Adipose tissue (tissue), 3 donors: ENCODE data around the gene DPPA2. TPM values are rescaled to one million over a fixed set of nuclear protein-coding genes. Genes with fewer than 3 reads are reported as not detected.

Experiments
- H3K27ac ChIP-seq: one replicate; pipeline ENCODE4 v1.5.1; 2013; ENCODE audit warnings: low read depth, low read length
- WGBS, 3 donors: extraction: QIAGEN DNeasy Blood & Tissue Kit; methylation state at CpG; one replicate each; pipeline ENCODE4 v1.1.7; 2013; 5-methylcytosine and 5-hydroxymethylcytosine counted together
- polyA plus RNA-seq, 3 donors: library from polyadenylated mRNA; stranded (reverse); fragments of 200-250 nt; gene quantifications; one replicate each; pipeline ENCODE4 v1.2.3, GENCODE V29; 2013
- donor health status: healthy with polysubstance abuse.
- donor health status: Bipolar disorder and iron deficiency.
- donor health status: healthy.

Gene DPPA2
- polyA plus RNA-seq, 3 donors, result not detected

DNA sequence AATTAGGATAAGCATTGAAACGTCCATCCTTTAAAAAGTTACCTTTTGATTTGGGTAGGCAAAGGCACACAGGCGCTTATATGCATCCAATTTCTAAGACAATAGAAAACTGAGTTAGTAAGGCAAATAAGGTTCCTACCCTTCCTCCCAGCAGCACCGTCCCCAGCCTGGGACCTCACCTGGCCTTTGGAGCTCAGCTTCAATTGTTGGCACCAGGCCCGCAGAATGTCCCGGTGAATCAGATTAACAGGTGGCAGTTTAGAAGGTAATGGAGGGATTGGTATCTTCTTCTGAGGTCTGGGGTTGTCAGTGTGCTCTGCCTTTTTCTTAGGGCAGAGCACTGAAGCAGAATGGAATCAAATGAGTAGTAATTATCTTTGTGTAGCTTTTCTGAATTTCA is 15.4 kb upstream of the DPPA2 start:
- H3K27ac ChIP-seq, result no peak overlapping the region
- WGBS, 3 donors, result 61 to 87% (median 83%) methylated on average over 5 of the region's 5 CpGs

DNA sequence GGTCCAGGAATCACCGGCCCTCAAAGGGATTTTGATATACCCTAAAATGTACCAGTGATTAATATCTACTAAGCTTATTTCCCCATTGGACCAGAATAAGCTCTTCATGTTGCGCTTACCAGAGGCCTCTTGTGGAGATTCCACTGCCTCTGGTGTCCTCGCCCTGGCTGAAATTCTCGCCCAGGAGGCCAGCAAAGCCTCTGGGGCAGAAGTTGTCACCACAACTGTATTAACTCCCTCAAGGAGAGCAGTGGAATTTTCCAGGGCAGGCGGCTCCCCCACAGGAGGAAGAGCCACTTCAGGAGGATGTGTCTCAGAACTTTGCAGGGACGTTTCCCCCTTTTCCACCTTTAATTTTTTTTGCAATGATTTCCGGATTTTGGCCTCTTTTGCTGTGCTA is 14.1 kb upstream of the DPPA2 start:
- 79 to 80% (median 79%) methylated on average over 7 of the region's 7 CpGs for WGBS, 3 donors
- no peak overlapping the region for H3K27ac ChIP-seq

DNA sequence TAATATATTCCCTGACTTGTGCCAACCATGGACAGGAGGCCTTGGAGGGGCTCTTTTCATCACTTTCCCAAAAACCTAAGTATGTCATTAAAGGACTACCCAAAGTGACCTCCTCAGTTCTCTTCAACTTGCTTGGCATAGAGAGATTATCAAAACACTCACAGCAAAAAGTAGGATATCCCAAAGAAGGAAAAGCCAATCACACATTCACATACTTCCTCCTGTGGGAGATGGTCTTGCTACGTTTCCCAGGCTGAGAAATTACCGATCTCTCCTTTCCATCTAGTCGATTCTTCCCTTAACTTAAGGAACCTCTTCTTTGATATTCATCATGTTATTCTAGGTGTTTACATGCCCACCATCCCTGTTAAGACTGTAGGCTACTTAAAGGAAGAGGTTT is 11.9 kb upstream of the DPPA2 start:
- 69 to 76% (median 73%) methylated on average over 3 of the region's 3 CpGs for WGBS, 3 donors
- no peak overlapping the region for H3K27ac ChIP-seq

DNA sequence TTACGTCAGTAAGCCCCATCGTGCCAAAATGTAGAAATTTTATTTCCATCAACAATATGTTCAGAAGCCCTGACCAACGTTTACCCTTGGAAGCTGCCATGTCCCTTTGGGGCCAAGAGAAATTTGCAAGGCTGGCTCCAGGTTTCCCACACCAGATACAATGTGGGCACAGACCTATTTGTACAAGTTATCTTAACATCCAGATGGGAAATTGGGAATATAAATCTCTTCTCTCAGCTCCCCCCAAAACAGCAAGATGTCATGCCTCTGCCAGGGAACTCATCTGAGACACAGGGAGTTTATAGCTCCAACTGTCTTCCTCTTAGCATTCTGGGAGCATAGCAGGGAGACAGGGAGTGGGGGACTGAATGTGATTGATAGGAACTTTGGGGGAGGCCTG is 9.3 kb upstream of the DPPA2 start:
- 62 to 69% (median 67%) methylated on average over 3 of the region's 3 CpGs for WGBS, 3 donors
- no peak overlapping the region for H3K27ac ChIP-seq

DNA sequence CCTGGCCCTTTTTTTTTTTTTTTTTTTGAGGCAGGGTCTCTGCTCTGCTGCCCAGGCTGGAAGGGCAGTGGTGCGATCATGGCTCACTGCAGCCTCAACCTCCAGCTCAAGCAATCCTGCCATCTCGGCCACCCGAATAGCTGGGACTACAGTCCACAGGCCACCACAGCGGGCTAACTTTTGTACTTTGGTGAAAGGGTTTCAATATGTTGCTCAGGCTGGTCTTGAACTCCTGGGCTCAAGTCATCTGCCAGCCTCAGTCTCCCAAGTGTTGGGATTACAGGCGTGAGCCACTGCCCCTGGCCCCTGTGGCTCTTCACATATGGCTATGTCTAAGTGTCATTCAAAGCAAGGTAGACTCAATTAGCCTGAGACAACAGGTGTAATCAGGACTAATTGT is 8.8 kb upstream of the DPPA2 start:
- 77 to 88% (median 83%) methylated on average over 5 of the region's 5 CpGs for WGBS, 3 donors
- H3K27ac ChIP-seq, result no peak overlapping the region

DNA sequence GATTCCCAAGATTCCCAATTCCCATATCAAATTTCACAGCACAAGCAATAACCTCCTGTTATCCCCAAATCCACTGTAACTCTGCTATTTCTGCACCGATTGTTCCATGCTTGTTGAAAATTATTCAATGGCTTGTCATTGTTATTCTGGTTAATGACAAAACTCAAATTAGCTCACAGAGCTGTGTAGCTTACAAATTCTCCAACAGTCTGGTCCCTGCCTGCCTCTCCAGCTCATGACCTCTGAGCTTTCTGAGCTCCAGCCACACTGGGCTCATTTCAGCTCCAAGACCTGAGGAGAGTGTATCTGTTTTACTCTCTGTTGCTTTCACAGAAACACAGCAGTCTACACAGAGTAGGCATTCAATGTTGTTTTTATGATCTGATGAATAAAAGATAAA is 3.3 kb downstream of the DPPA2 start:
- WGBS, 3 donors, result 38 to 78% (median 68%) methylated on average over 1 of the region's 1 CpG
- H3K27ac ChIP-seq, result no peak overlapping the region

DNA sequence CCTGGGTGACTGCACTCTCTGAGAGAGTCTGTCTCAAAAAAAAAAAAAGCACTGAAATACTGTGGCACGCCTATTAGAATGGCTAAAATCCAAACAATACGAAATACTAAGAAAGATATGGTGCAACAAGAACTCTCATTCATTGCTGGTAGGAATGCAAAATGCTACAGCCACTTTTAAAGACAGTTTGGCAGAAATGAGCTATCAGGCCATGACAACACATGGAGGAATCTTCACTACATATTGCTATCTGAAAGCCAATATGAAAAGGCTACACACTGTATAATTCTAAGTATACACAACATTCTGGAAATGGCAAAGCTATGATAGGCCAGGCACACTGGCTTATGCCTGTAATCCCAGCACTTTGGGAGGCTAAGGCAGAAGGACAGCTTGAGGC is 18.8 kb downstream of the DPPA2 start:
- no peak overlapping the region for H3K27ac ChIP-seq
- 65 to 72% (median 70%) methylated on average over 2 of the region's 2 CpGs for WGBS, 3 donors

DNA sequence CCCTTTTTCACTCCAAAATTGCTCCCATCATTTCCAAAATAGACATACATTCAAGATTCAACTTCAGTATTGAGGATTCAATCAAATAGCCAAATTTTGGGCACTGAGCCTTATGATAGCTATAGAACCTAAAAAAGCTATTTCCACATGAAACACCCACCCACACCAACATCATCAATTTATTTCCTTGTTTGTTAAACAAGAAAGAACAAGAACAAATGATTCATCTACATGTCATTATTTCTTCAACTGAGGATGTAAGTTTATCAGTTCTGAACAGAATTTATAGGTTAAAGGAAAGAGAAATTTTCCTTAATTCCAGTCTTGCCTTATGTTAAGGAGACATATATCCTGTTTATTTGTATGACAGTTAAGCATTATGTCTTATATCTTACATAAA is 32.2 kb downstream of the DPPA2 start:
- H3K27ac ChIP-seq, result no peak overlapping the region

DNA sequence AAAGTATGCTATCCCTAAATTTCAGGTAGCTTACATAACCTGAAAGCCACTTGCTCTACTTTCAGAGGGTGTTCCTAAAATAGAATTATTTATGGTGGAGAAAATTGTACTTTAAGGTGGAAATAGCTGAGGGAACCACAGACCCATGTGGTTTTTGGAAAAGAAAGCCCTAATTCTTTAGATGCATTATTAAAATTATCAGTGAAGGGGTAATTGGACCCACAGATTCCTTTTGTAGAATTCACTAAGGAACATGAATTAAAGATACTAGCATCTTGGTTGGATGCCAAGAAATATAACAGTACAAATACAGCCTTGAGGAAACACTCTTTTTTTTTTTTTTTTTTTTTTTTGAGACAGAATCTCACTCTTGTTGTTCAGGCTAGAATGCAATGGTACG is 37.8 kb downstream of the DPPA2 start:
- WGBS, 3 donors, result 69 to 82% (median 79%) methylated on average over 1 of the region's 1 CpG
- H3K27ac ChIP-seq, result no peak overlapping the region

DNA sequence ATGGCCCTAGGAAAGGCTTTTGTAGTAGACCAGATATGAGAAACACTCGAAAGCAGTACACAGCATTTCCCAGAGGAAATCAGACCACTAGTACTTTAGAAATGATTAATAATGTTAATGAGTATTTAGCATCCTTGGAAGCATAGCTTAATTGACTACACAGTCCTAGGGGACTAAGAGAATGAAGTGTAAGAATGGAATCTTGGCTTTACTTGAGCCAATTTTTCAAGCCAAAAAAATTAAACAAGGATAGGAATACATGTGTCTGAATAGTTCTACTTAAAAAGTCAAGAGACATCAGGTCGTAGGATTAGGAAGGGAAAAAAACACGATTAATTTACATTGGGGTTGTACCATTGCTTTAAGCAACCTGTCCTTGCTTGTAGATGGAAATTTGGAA is 38.2 kb downstream of the DPPA2 start:
- WGBS, 3 donors, result 38 to 51% (median 49%) methylated on average over 3 of the region's 3 CpGs

DNA sequence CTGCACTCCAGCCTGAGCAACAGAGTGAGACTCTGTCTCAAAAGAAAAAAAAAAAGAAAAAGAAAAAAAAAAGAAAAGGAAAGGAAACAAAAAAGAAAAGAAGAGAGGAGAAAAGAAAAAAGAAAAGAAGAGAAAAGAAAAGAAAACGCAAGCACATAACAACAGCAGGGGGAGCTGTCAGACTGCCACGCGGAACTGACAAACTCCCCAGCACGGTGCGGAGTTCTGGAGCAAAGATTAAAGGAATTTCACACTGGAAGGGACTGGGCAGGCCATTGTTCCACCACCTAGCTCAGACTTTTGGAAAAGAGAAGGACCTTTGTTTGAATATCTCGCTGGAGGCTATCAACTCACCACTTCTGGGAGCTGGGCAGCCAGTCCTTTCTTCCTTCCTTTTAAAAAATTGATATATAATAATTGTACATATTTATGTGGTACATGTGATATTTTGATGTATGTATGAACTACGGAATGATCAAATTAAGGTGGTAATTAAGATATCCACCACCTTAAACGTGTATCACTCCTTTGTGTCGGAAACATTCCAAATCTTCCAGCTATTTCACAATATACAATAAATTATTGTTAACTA is 40.5 kb downstream of the DPPA2 start:
- WGBS, 3 donors, result 18 to 24% (median 19%) methylated on average over 9 of the region's 9 CpGs
- H3K27ac ChIP-seq, result no peak overlapping the region

More for the DNA sequence above, 38.2 kb downstream of the DPPA2 start:
- H3K27ac ChIP-seq, result no peak overlapping the region

DNA sequence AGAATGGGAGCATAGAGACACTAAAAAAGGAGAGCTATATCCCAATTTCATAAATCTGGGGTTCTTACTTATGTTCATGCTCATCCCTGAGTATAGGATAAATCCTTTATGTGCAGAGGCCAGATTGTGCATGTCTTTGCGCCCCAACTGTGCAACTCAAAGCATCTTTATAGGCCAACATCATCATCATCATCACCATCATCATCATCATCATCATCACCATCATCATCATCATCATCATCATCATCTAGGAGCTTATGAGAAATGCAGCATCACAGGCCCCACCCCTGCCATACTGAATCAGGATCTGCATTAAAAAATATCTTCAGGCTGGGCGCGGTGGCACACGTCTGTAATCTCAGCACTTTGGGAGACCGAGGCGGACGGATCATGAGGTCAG is 45.5 kb downstream of the DPPA2 start:
- H3K27ac ChIP-seq, result no peak overlapping the region
- 97 to 98% (median 97%) methylated on average over 7 of the region's 7 CpGs for WGBS, 3 donors

DNA sequence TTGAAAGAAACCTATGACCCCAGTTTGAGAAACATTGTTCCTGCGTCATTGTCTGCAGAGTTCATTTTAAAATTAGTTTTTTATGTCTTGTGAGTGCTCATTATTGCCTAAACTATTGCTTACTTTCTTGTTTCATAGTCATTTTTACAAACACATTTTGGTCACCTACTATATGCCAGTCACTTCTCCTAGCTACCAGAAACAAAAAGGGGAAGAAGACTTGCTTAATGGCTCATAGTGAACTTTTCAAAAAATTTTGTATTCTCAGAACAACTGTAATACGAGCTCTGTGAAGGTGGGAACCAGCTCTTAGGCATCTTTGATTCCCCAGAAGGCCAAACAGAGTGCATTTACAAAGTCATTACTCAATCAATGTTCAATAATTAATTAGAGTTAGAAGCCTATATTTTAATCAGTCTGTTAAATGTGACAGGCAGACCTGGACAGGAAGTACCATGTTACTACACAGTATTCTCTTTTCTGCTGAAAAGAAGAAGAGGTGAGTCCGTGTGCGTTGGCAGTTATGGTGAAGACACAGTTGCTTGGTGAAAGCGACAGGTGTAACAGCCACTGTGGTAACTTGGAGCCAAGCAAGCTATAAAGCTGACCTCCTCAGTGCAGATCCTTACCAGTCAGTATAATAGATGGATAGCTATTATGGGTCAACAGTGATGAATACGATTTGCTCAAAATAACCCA is 46.6 kb downstream of the DPPA2 start:
- no peak overlapping the region for H3K27ac ChIP-seq
- WGBS, 3 donors, result 57 to 75% (median 71%) methylated on average over 6 of the region's 6 CpGs

DNA sequence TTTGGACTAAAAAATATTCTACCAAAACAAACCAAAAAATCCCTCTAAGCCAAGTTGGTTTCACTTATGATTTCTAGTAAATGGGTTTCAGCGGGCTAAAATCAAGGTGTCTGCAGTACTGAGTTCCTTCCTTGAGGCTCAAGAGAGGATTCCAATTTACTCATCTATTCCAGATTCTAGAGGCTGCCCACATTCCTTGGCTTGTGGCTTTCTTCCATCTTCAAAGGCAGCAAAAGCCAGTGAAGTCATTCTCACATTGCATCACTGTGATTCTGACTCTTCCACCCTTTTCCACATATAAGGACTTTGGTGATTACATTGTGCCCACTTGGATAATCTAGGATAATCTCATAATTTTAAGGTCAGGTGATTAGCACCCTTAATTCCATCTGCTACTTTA is 48.1 kb downstream of the DPPA2 start:
- H3K27ac ChIP-seq, result no peak overlapping the region
- WGBS, 3 donors, result 88 to 100% (median 96%) methylated on average over 1 of the region's 1 CpG

DNA sequence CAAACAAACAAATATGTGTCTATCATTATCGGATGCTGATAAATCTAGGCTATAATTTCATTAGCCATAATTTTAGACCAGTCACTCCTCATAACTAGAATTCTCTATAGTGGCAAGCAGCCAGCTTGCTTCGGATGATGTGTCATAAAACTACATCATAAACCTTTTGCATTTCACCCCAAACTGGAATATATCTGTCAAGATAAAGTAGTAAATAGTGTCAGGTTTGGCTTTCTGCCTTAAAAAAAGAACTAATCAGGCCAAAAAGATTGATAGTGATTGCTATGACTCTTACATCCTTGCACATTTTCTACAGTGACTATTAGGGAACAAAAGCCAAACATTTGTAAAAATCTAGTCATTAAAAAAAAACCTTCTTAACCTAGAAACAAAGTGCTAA is 51.0 kb downstream of the DPPA2 start:
- 39 to 58% (median 41%) methylated on average over 2 of the region's 2 CpGs for WGBS, 3 donors
- H3K27ac ChIP-seq, result no peak overlapping the region

DNA sequence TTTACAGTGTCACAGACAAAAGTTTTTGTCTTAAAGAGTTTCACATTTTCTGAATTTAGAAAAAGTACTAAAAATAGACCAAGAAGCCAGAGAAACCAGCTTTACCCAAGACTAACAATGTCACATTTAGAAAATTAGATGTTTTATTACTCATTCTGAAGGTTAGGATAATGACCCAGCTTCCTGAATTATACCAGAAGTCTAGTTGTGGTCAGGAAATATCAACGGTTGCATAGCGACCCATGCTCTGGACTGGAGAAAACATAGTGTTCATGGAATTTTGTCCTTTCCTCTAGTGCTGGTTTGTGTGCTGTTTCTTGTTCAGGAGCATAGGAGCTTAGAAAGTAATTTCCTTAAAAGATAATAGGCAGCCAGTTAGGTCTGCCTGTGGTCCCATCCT is 59.0 kb downstream of the DPPA2 start:
- no peak overlapping the region for H3K27ac ChIP-seq
- WGBS, 3 donors, result 1 to 60% (median 16%) methylated on average over 2 of the region's 2 CpGs

DNA sequence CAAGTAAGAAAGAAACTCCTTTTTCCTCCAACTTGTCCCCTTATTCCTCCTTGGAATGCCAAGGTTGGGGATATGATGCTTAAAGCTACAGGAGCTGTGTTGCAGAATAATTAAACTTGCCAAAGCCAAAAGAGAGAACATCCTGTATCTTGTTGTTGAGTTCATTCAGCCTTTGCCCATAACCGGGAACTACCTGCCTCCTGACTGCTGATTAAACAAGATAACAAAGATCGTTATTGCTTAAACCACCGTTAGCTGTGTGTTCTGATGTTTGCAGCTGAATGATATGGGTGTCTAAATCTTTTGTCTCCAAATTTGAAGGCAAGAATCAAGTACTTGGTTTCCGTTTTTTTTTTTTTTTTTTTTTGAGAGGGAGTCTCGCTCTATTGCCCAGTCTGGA is 61.5 kb downstream of the DPPA2 start:
- H3K27ac ChIP-seq, result no peak overlapping the region

DNA sequence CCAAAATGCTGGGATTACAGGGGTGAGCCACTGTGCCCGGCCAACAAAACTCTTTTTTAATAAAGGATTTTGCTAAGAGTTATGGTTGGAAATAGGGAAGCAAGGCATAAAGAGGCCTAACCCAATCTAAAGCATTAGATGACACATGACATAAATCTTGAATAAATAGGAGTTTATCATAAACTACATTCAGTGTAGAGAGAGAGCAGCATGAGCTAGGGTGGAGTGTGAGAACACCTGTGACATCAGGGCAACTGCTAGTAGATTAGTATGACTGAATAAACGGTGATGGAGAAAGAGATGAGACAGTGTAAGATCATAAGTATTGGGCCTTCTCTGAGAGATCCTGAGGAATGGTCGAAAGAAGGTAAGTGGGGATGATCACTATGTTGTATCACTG is 63.7 kb downstream of the DPPA2 start:
- 68 to 82% (median 76%) methylated on average over 3 of the region's 3 CpGs for WGBS, 3 donors
- H3K27ac ChIP-seq, result no peak overlapping the region

More for the DNA sequence above, 61.5 kb downstream of the DPPA2 start:
- WGBS, 3 donors, result 27 to 39% (median 33%) methylated on average over 3 to 5 of the region's 5 CpGs
